GM21360 (cell line): ENCODE measurements around the gene SLC35B4.

ENCODE experiments used
- ATAC-seq: cut with Tn5 transposase; IDR thresholded peaks from one replicate; pipeline ENCODE4 v1.9.1; 2021; ENCODE audit warnings: mild to moderate bottlenecking, moderate library complexity; ENCODE audit not compliant: unreplicated experiment

The SLC35B4 gene

GRCh38 chr7:134332892-134333291 is 16.2 kb upstream of the SLC35B4 start:
- ATAC-seq = no peak

- no peak for ATAC-seq
These were observed 14.7 kb upstream of the SLC35B4 start for GRCh38 chr7:134331393-134331792.

- no peak for ATAC-seq
These were observed 14.2 kb upstream of the SLC35B4 start for GRCh38 chr7:134330974-134331373.

GRCh38 chr7:134329614-134330346 is 13.1 kb upstream of the SLC35B4 start:
- no peak for ATAC-seq

- no peak for ATAC-seq
These were observed 12.2 kb upstream of the SLC35B4 start for GRCh38 chr7:134328900-134329299.

GRCh38 chr7:134327896-134328295 is 11.2 kb upstream of the SLC35B4 start:
- ATAC-seq = no peak

- no peak for ATAC-seq
These were observed 7.4 kb upstream of the SLC35B4 start for GRCh38 chr7:134324107-134324506.

- ATAC-seq = no peak
These were observed 3.5 kb upstream of the SLC35B4 start for GRCh38 chr7:134320201-134320600.

- ATAC-seq = no peak
These were observed 1.7 kb upstream of the SLC35B4 start for GRCh38 chr7:134318443-134318842.

GRCh38 chr7:134317434-134317833 is 704 bp upstream of the SLC35B4 start:
- ATAC-seq = no peak

- ATAC-seq = no peak
These were observed 821 bp downstream of the SLC35B4 start for GRCh38 chr7:134315679-134316538.

GRCh38 chr7:134313543-134313942 is 3.2 kb downstream of the SLC35B4 start:
- ATAC-seq = no peak

GRCh38 chr7:134312717-134313116 is 4.0 kb downstream of the SLC35B4 start:
- ATAC-seq = no peak

- no peak for ATAC-seq
These were observed 4.9 kb downstream of the SLC35B4 start for GRCh38 chr7:134311807-134312206.

- ATAC-seq = no peak
These were observed 8.2 kb downstream of the SLC35B4 start for GRCh38 chr7:134308548-134308947.

GRCh38 chr7:134307320-134307719 is 9.4 kb downstream of the SLC35B4 start:
- ATAC-seq = no peak

GRCh38 chr7:134302120-134302519 is 14.6 kb downstream of the SLC35B4 start:
- ATAC-seq = no peak

- ATAC-seq = no peak
These were observed 15.1 kb downstream of the SLC35B4 start for GRCh38 chr7:134301592-134301991.

- ATAC-seq = no peak
These were observed 15.7 kb downstream of the SLC35B4 start for GRCh38 chr7:134300988-134301387.

GRCh38 chr7:134298902-134299683 is 17.6 kb downstream of the SLC35B4 start:
- ATAC-seq = no peak

- no peak for ATAC-seq
These were observed 19.2 kb downstream of the SLC35B4 start for GRCh38 chr7:134297489-134297888.
